ENCODE results near the gene TAS2R20. TPM values are rescaled to one million over a fixed set of nuclear protein-coding genes. Genes with fewer than 3 reads are reported as not detected.

Gene TAS2R20
- total RNA-seq, 2 experiments from 2014 or later: 0.75 to 1.0 TPM

DNA sequence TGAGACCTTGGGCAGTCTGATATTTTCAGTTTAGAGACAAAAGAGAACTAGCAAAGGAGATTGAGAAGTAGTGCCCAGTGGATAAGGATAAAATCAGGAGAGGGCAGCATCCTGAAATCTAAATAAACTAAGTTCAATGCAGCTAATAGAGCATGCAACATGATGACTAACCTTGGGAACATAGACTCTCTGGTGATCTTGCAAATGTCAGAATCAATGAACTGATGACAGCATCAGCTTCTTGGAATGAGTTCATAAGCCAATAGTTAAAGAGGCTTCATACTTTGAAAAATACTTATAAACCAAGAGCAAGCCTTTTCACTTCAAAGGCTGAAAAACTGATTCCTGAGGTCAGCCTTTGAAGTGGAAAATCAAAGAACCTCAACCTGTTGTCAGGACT is 16.1 kb upstream of the TAS2R20 start:
- TF ChIP-seq, protein P1, sequence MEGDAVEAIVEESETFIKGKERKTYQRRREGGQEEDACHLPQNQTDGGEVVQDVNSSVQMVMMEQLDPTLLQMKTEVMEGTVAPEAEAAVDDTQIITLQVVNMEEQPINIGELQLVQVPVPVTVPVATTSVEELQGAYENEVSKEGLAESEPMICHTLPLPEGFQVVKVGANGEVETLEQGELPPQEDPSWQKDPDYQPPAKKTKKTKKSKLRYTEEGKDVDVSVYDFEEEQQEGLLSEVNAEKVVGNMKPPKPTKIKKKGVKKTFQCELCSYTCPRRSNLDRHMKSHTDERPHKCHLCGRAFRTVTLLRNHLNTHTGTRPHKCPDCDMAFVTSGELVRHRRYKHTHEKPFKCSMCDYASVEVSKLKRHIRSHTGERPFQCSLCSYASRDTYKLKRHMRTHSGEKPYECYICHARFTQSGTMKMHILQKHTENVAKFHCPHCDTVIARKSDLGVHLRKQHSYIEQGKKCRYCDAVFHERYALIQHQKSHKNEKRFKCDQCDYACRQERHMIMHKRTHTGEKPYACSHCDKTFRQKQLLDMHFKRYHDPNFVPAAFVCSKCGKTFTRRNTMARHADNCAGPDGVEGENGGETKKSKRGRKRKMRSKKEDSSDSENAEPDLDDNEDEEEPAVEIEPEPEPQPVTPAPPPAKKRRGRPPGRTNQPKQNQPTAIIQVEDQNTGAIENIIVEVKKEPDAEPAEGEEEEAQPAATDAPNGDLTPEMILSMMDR (IDR thresholded peaks at IDR 0.05): no peak
- no peaks in the 10 kb centered on the region for H3K36me3 ChIP-seq (ENCODE audit: insufficient read depth, low read length)
- no peaks in the 10 kb centered on the region for H3K9me3 Mint-ChIP-seq
- no peaks in the 10 kb centered on the region for H3K9me3 ChIP-seq (ENCODE audit: control insufficient read depth in 1 of 2, insufficient read depth in 1 of 2, low read length in 2 of 2)
- DNase-seq (no peak), ATAC-seq (ENCODE audit: poor library complexity) (no peak)
- H3K4me1 ChIP-seq (ENCODE audit: insufficient read depth, low read length): no peaks in the 10 kb centered on the region
- H3K27ac ChIP-seq (ENCODE audit: low read depth in 1 of 2, low read length in 2 of 2): no peak overlapping the region
- H3K4me3 ChIP-seq (ENCODE audit: low read length): no peak overlapping the region
- POLR2A ChIA-PET: interaction anchor here (0.6 kb wide), 1 partner anchor 18 kb away, joined by 4 read pairs; no protein-coding TSS in a partner anchor
- H3K27me3 ChIP-seq (ENCODE audit: control insufficient read depth in 1 of 2, insufficient read depth in 2 of 2, low read length in 2 of 2): no peaks in the 10 kb centered on the region
- CTCF ChIA-PET: no interaction called here
- peaks cover 8% of the 10 kb centered on the region for H3K4me1 Mint-ChIP-seq (ENCODE audit: low read depth)
- no peak overlapping the region for H3K27ac Mint-ChIP-seq
- no peaks in the 10 kb centered on the region for H3K27me3 Mint-ChIP-seq
- no peak overlapping the region for H3K4me3 Mint-ChIP-seq
- H3K36me3 Mint-ChIP-seq (ENCODE audit: low read depth): peaks cover 36% of the 10 kb centered on the region
- intact Hi-C loops (cut with DNase I, micrococcal nuclease): loop anchor here in 1 of 2 experiments (10.0 kb wide), 1 partner anchor 621 kb away; no protein-coding TSS in a partner anchor

DNA sequence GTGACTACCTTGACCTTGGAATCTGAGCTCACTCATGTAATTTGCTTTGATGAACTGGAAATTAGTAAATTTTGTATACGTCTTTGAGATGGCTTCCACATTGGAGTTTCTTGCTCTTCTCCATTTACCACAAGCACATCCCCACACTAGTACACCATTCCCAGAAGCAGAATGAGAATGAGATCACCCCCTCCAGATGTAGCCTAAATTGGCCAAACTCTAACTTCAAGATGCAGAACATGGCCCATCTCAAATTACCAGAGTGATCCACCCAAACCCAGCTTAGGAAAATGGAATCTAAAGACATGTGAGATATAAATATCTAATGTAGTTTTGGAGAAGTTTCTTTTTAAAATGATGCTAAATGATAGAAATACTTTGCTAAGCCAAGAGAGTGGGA is 9.5 kb upstream of the TAS2R20 start:
- CTCF ChIA-PET: no interaction called here
- H3K36me3 Mint-ChIP-seq (ENCODE audit: low read depth): peaks cover 20% of the 10 kb centered on the region

DNA sequence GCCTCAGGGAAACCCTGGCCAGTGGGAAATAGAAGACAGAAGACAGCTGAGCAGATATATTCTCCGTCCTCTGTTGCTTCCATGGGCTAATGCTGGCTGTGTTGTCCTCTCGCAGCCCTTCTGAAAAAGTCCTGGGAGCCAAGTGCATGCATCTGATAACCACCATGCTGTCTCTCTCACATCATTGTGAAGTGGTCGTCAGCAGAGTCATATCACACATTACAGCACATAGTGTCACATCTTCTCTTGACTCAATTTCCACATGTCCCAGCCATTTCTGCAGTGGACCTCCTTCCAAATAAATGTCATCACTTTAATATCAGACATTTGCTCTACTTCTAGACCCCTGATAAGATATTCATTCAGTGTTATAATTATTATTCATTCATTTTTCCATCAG is 3.8 kb downstream of the TAS2R20 start:
- TF ChIP-seq, protein P1 (IDR thresholded peaks at IDR 0.05): no peak
- peaks cover 4% of the 10 kb centered on the region for H3K9me3 Mint-ChIP-seq
- CTCF ChIA-PET: interaction anchor here (1.4 kb wide), 1 partner anchor 16 kb away, joined by 3 read pairs; no protein-coding TSS in a partner anchor
- no peak overlapping the region for H3K4me3 ChIP-seq (ENCODE audit: low read length)
- no peaks in the 10 kb centered on the region for H3K27me3 Mint-ChIP-seq
- POLR2A ChIA-PET: no interaction called here
- no peak overlapping the region for H3K4me3 Mint-ChIP-seq
- no peak for DNase-seq
- H3K36me3 Mint-ChIP-seq (ENCODE audit: low read depth): peaks cover 50% of the 10 kb centered on the region
- H3K4me1 ChIP-seq (ENCODE audit: insufficient read depth, low read length): no peaks in the 10 kb centered on the region
- no peaks in the 10 kb centered on the region for H3K4me1 Mint-ChIP-seq (ENCODE audit: low read depth)
- H3K36me3 ChIP-seq (ENCODE audit: insufficient read depth, low read length): peaks cover 4% of the 10 kb centered on the region
- no peak for ATAC-seq (ENCODE audit: poor library complexity)
- H3K9me3 ChIP-seq (ENCODE audit: control insufficient read depth in 1 of 2, insufficient read depth in 1 of 2, low read length in 2 of 2): no peaks in the 10 kb centered on the region
- intact Hi-C loops (cut with DNase I, micrococcal nuclease): no loop called here
- no peak overlapping the region for H3K27ac Mint-ChIP-seq
- H3K27ac ChIP-seq (ENCODE audit: low read depth in 1 of 2, low read length in 2 of 2): no peak overlapping the region
- no peaks in the 10 kb centered on the region for H3K27me3 ChIP-seq (ENCODE audit: control insufficient read depth in 1 of 2, insufficient read depth in 2 of 2, low read length in 2 of 2)

More for the DNA sequence above, 9.5 kb upstream of the TAS2R20 start:
- Histone ChIP-seq H3K4me1 (ENCODE audit: insufficient read depth, low read length) (no peaks in the 10 kb centered on the region), H3K27me3 (ENCODE audit: control insufficient read depth in 1 of 2, insufficient read depth in 2 of 2, low read length in 2 of 2) (no peaks in the 10 kb centered on the region), H3K36me3 (ENCODE audit: insufficient read depth, low read length) (no peaks in the 10 kb centered on the region), H3K27ac (ENCODE audit: low read depth in 1 of 2, low read length in 2 of 2) (no peak overlapping the region), H3K4me3 (ENCODE audit: low read length) (no peak overlapping the region), H3K9me3 (ENCODE audit: control insufficient read depth in 1 of 2, insufficient read depth in 1 of 2, low read length in 2 of 2) (no peaks in the 10 kb centered on the region)
- no peaks in the 10 kb centered on the region for H3K9me3 Mint-ChIP-seq
- no peak overlapping the region for H3K27ac Mint-ChIP-seq
- H3K4me3 Mint-ChIP-seq: no peak overlapping the region
- ATAC-seq (ENCODE audit: poor library complexity): no peak
- H3K4me1 Mint-ChIP-seq (ENCODE audit: low read depth): no peaks in the 10 kb centered on the region
- TF ChIP-seq, protein P1 (IDR thresholded peaks at IDR 0.05): no peak
- POLR2A ChIA-PET: interaction anchor here (1.5 kb wide), 1 partner anchor 163 kb away, joined by 4 read pairs; the partner anchor contains the start of gene SMIM10L1
- no peaks in the 10 kb centered on the region for H3K27me3 Mint-ChIP-seq
- no peak for DNase-seq
- intact Hi-C loops (cut with DNase I, micrococcal nuclease): no loop called here
